ENCODE data around the gene ARMC10. TPM values are rescaled to one million over a fixed set of nuclear protein-coding genes. Genes with fewer than 3 reads are reported as not detected.
A peak's percentile ranks its signal among the peaks of the same experiment; 100 is the strongest.

Gene ARMC10
- total RNA-seq, 1 donor from 2014 or later, result 43.7 TPM

- peaks cover 5% of the 10 kb centered on the region for H3K36me3 Mint-ChIP-seq (ENCODE audit: insufficient read depth)
- DNase-seq (ENCODE audit: low spot score, unreplicated experiment), result no peak
- H3K27me3 Mint-ChIP-seq, result peaks cover 2% of the 10 kb centered on the region
- no peak overlapping the region for H3K27ac Mint-ChIP-seq
- TF ChIP-seq CTCF (IDR thresholded peaks at IDR 0.05; ENCODE audit: unreplicated experiment), result no peak
- peaks cover 2% of the 10 kb centered on the region for H3K9me3 Mint-ChIP-seq (ENCODE audit: low read depth)
- no peak overlapping the region for H3K4me3 Mint-ChIP-seq (ENCODE audit: low read depth)
- H3K4me1 Mint-ChIP-seq (ENCODE audit: low read depth), result peaks cover 20% of the 10 kb centered on the region
Observed at GRCh38 chr7:103059471-103059870, 15.5 kb upstream of the ARMC10 start.

GRCh38 chr7:103063895-103064294, 11.0 kb upstream of the ARMC10 start:
- no peak for DNase-seq (ENCODE audit: low spot score, unreplicated experiment)
- Mint-ChIP-seq H3K9me3 (ENCODE audit: low read depth) (peaks cover 10% of the 10 kb centered on the region), H3K27me3 (no peaks in the 10 kb centered on the region), H3K4me1 (ENCODE audit: low read depth) (peaks cover 7% of the 10 kb centered on the region), H3K27ac (no peak overlapping the region), H3K4me3 (ENCODE audit: low read depth) (no peak overlapping the region), H3K36me3 (ENCODE audit: insufficient read depth) (peaks cover 16% of the 10 kb centered on the region)
- no peak for TF ChIP-seq CTCF (IDR thresholded peaks at IDR 0.05; ENCODE audit: unreplicated experiment)

- TF ChIP-seq CTCF (IDR thresholded peaks at IDR 0.05; ENCODE audit: unreplicated experiment), result peak; percentile 54
- Mint-ChIP-seq H3K4me3 (ENCODE audit: low read depth) (no peak overlapping the region), H3K27me3 (no peaks in the 10 kb centered on the region), H3K4me1 (ENCODE audit: low read depth) (peaks cover 5% of the 10 kb centered on the region), H3K9me3 (ENCODE audit: low read depth) (peaks cover 10% of the 10 kb centered on the region), H3K27ac (no peak overlapping the region), H3K36me3 (ENCODE audit: insufficient read depth) (peaks cover 19% of the 10 kb centered on the region)
- DNase-seq (ENCODE audit: low spot score, unreplicated experiment), result peak; percentile 14
Observed at GRCh38 chr7:103065667-103066066, 9.3 kb upstream of the ARMC10 start.

GRCh38 chr7:103068414-103069403, 6.2 kb upstream of the ARMC10 start:
- Mint-ChIP-seq H3K27me3 (no peaks in the 10 kb centered on the region), H3K36me3 (ENCODE audit: insufficient read depth) (peaks cover 20% of the 10 kb centered on the region), H3K9me3 (ENCODE audit: low read depth) (peaks cover 10% of the 10 kb centered on the region), H3K4me1 (ENCODE audit: low read depth) (peaks cover 1% of the 10 kb centered on the region), H3K27ac (no peak overlapping the region), H3K4me3 (ENCODE audit: low read depth) (no peak overlapping the region)
- TF ChIP-seq CTCF (IDR thresholded peaks at IDR 0.05; ENCODE audit: unreplicated experiment), result no peak
- DNase-seq (ENCODE audit: low spot score, unreplicated experiment), result no peak

- H3K4me3 Mint-ChIP-seq (ENCODE audit: low read depth), result no peak overlapping the region
- no peak for DNase-seq (ENCODE audit: low spot score, unreplicated experiment)
- peaks cover 15% of the 10 kb centered on the region for H3K4me1 Mint-ChIP-seq (ENCODE audit: low read depth)
- TF ChIP-seq CTCF (IDR thresholded peaks at IDR 0.05; ENCODE audit: unreplicated experiment), result no peak
- H3K27me3 Mint-ChIP-seq, result no peaks in the 10 kb centered on the region
- H3K9me3 Mint-ChIP-seq (ENCODE audit: low read depth), result peaks cover 10% of the 10 kb centered on the region
- H3K27ac Mint-ChIP-seq, result no peak overlapping the region
- H3K36me3 Mint-ChIP-seq (ENCODE audit: insufficient read depth), result peaks cover 20% of the 10 kb centered on the region
Observed at GRCh38 chr7:103071000-103071399, 3.9 kb upstream of the ARMC10 start.
